GM18499 (cell line): Measurements from ENCODE around the gene WSB2.

Experiments used
- ATAC-seq: cut with Tn5 transposase; IDR thresholded peaks from one replicate; pipeline ENCODE4 v1.9.1; 2021; ENCODE audit warnings: moderate number of reproducible peaks; ENCODE audit not compliant: insufficient read depth, unreplicated experiment

The WSB2 gene

GRCh38 chr12:118063576-118064391 lies 2.8 kb upstream of the WSB2 start:
- no peak for ATAC-seq

- no peak for ATAC-seq
These were observed 1.2 kb upstream of the WSB2 start for GRCh38 chr12:118061873-118062843.

GRCh38 chr12:118060301-118061010 lies 523 bp downstream of the WSB2 start:
- ATAC-seq = no peak

- ATAC-seq = no peak
These were observed 1.4 kb downstream of the WSB2 start for GRCh38 chr12:118059341-118060191.

GRCh38 chr12:118058881-118059280 lies 2.1 kb downstream of the WSB2 start:
- no peak for ATAC-seq

- no peak for ATAC-seq
These were observed 2.8 kb downstream of the WSB2 start for GRCh38 chr12:118058227-118058626.

GRCh38 chr12:118055865-118056773 lies 4.9 kb downstream of the WSB2 start:
- ATAC-seq = no peak

- ATAC-seq = no peak
These were observed 5.8 kb downstream of the WSB2 start for GRCh38 chr12:118055144-118055557.

GRCh38 chr12:118053071-118053985 lies 7.7 kb downstream of the WSB2 start:
- ATAC-seq = no peak

GRCh38 chr12:118052324-118053070 lies 8.5 kb downstream of the WSB2 start:
- ATAC-seq = no peak

GRCh38 chr12:118050972-118051910 lies 9.7 kb downstream of the WSB2 start:
- ATAC-seq = no peak

- no peak for ATAC-seq
These were observed 14.5 kb downstream of the WSB2 start for GRCh38 chr12:118046430-118046829.

GRCh38 chr12:118044577-118044976 lies 16.4 kb downstream of the WSB2 start:
- no peak for ATAC-seq

- no peak for ATAC-seq
These were observed 16.9 kb downstream of the WSB2 start for GRCh38 chr12:118044075-118044474.

- no peak for ATAC-seq
These were observed 18.9 kb downstream of the WSB2 start for GRCh38 chr12:118042091-118042490.

- no peak for ATAC-seq
These were observed 22.8 kb downstream of the WSB2 start for GRCh38 chr12:118038137-118038536.
